HL-60 (cell line): Measurements from ENCODE around the gene DDX24.

Source experiments
- DNase-seq, 2 experiments: peaks; one replicate each; pipeline ENCODE4 v3.0.0-alpha.2; 2010 to 2020; ENCODE audit warnings: low read depth in 1 of 2, low spot score in 1 of 2
- H3K27ac ChIP-seq: fragments of 250-450 bp; sonication (Bioruptor Pico); replicated peaks from 2 replicates; pipeline ENCODE4 v1.5.1; 2020; ENCODE audit warnings: mild to moderate bottlenecking, moderate library complexity
- H3K27me3 ChIP-seq: fragments of 250-450 bp; sonication (Bioruptor Pico); 2 replicates; pipeline ENCODE4 v1.5.1; 2021; ENCODE audit warnings: mild to moderate bottlenecking, moderate library complexity; ENCODE audit not compliant: insufficient read depth, poor library complexity, severe bottlenecking
- H3K4me3 ChIP-seq: replicated peaks from 2 replicates; pipeline ENCODE4 v1.5.1; 2011; ENCODE audit warnings: mild to moderate bottlenecking, control low read depth, low read length; ENCODE audit not compliant: insufficient read depth
- GABPA ChIP-seq: IDR thresholded peaks from 2 replicates; pipeline ENCODE4 v1.6.1; 2012; ENCODE audit warnings: low read depth
- POLR2AphosphoS5 ChIP-seq: IDR thresholded peaks from 2 replicates; pipeline ENCODE4 v1.6.1; 2012; ENCODE audit warnings: low read depth
- SPI1 ChIP-seq: IDR thresholded peaks from 2 replicates; pipeline ENCODE4 v1.6.1; 2012; ENCODE audit warnings: low read depth, mild to moderate bottlenecking, borderline replicate concordance
- TF ChIP-seq, protein P1 (sequence below): IDR thresholded peaks from 2 replicates; pipeline ENCODE4 v1.6.1; 2012; ENCODE audit warnings: low read depth; ENCODE audit not compliant: insufficient replicate concordance
- TF ChIP-seq, protein P2 (sequence below): IDR thresholded peaks from one replicate; pipeline ENCODE4 v1.5.1; 2011; ENCODE audit warnings: low read length, control low read depth, inconsistent platforms; ENCODE audit not compliant: insufficient read depth

The DDX24 gene

DNA sequence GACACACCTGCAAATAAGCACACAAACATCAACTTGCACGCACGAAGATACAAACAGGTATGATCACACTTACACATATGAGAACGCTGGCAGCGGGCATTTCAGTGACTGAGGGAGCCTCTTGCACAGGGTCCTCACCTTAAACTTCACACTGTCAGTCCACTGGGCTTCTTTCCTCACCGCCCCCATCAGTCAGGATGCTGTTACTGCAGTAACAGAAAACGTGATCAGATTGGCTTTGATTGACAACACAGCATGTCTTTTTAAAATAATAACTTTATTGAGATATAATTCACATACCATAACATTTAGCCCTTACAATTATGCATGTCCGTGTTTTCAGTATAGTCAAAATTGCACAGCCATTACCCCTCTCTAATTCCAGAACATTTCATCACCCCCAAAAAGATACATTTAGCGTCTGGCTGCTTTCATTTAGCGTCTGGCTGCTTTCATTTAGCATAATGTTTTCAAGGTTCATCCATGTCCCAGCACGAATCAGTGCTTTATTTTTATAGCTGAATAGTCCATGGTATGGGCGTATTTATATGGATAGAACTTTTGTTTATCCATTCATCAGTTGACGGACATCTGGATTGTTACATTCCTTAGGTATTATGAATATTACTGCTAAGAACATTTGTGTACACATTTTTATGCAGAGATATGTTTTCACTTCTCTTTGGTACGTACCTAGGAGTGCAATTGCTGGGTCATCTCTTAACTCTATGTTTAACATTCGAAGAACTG is 75.5 kb downstream of the DDX24 start:
- Histone ChIP-seq H3K4me3 (no peak overlapping the region), H3K27ac (no peak overlapping the region), H3K27me3 (no peaks in the 10 kb centered on the region)
- no peak for DNase-seq
- TF ChIP-seq SPI1 (no peak), POLR2AphosphoS5 (no peak), GABPA (no peak)
- TF ChIP-seq, protein P1, sequence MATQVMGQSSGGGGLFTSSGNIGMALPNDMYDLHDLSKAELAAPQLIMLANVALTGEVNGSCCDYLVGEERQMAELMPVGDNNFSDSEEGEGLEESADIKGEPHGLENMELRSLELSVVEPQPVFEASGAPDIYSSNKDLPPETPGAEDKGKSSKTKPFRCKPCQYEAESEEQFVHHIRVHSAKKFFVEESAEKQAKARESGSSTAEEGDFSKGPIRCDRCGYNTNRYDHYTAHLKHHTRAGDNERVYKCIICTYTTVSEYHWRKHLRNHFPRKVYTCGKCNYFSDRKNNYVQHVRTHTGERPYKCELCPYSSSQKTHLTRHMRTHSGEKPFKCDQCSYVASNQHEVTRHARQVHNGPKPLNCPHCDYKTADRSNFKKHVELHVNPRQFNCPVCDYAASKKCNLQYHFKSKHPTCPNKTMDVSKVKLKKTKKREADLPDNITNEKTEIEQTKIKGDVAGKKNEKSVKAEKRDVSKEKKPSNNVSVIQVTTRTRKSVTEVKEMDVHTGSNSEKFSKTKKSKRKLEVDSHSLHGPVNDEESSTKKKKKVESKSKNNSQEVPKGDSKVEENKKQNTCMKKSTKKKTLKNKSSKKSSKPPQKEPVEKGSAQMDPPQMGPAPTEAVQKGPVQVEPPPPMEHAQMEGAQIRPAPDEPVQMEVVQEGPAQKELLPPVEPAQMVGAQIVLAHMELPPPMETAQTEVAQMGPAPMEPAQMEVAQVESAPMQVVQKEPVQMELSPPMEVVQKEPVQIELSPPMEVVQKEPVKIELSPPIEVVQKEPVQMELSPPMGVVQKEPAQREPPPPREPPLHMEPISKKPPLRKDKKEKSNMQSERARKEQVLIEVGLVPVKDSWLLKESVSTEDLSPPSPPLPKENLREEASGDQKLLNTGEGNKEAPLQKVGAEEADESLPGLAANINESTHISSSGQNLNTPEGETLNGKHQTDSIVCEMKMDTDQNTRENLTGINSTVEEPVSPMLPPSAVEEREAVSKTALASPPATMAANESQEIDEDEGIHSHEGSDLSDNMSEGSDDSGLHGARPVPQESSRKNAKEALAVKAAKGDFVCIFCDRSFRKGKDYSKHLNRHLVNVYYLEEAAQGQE: no peak
- TF ChIP-seq, protein P2, sequence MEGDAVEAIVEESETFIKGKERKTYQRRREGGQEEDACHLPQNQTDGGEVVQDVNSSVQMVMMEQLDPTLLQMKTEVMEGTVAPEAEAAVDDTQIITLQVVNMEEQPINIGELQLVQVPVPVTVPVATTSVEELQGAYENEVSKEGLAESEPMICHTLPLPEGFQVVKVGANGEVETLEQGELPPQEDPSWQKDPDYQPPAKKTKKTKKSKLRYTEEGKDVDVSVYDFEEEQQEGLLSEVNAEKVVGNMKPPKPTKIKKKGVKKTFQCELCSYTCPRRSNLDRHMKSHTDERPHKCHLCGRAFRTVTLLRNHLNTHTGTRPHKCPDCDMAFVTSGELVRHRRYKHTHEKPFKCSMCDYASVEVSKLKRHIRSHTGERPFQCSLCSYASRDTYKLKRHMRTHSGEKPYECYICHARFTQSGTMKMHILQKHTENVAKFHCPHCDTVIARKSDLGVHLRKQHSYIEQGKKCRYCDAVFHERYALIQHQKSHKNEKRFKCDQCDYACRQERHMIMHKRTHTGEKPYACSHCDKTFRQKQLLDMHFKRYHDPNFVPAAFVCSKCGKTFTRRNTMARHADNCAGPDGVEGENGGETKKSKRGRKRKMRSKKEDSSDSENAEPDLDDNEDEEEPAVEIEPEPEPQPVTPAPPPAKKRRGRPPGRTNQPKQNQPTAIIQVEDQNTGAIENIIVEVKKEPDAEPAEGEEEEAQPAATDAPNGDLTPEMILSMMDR: peak; percentile 36

DNA sequence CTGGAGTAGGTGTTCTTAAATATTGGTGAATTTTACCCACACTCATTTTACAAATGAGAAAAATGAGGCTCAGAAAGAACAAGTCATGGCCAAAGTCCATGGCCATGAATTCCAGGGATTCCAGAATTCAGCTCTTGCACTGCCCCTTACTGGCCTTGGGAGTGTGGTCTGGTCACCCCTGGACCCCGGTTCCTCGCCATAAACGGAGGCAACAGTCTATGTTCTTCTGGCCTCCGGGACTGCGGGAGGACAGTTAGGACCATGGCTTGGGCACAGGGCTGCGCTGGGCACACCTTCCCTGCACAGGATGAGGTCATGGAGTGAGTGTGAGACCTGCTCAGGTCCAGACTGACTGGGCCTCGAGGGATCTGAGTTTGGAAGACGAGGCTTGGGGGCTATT is 77.0 kb downstream of the DDX24 start:
- no peaks in the 10 kb centered on the region for H3K27me3 ChIP-seq
- H3K4me3 ChIP-seq: no peak overlapping the region
- H3K27ac ChIP-seq: no peak overlapping the region
- TF ChIP-seq POLR2AphosphoS5 (no peak), SPI1 (no peak), GABPA (no peak)
- TF ChIP-seq, protein P2: no peak
- TF ChIP-seq, protein P1: no peak
- DNase-seq: no peak

DNA sequence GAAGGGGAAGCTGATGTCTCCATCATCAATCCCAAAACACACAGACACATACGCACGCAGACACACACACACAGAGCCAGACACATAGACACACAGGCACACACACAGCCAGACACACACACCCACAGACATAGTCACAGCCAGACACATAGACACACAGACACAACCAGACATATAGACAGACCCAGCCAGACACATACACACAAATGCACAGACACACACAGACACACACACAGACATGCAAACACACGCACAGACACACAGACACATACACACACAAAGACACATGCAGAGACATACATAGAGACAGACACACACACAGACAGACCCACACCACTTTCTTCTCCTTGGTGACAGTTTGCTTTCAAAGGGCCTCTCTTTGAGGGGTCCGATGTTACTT is 77.6 kb downstream of the DDX24 start:
- Histone ChIP-seq H3K27me3 (no peaks in the 10 kb centered on the region), H3K27ac (no peak overlapping the region), H3K4me3 (no peak overlapping the region)
- TF ChIP-seq, protein P1: no peak
- no peak for TF ChIP-seq POLR2AphosphoS5
- no peak for TF ChIP-seq GABPA
- TF ChIP-seq, protein P2: no peak
- no peak for TF ChIP-seq SPI1
- no peak for DNase-seq
